NB4 (cell line): ENCODE results near the gene ZNF747.

Source experiments
- DNase-seq: peaks from one replicate; pipeline ENCODE4 v3.0.0; 2010; ENCODE audit warnings: low read depth
- H3K4me3 ChIP-seq: one replicate; pipeline ENCODE4 v1.5.1; 2011; ENCODE audit warnings: mild to moderate bottlenecking, low read depth, low read length, moderate library complexity
- CTCF ChIP-seq: IDR thresholded peaks from one replicate; pipeline ENCODE4 v1.5.1; 2012; ENCODE audit warnings: low read depth, low read length
- MAX ChIP-seq: IDR thresholded peaks from 2 replicates; pipeline ENCODE4 v1.6.1; 2011; ENCODE audit warnings: low read depth, low read length
- MYC ChIP-seq: IDR thresholded peaks from 2 replicates; pipeline ENCODE4 v1.6.1; 2011; ENCODE audit warnings: low read depth, low read length
- POLR2A ChIP-seq: IDR thresholded peaks from 2 replicates; pipeline ENCODE4 v1.6.1; 2011; ENCODE audit warnings: mild to moderate bottlenecking; ENCODE audit not compliant: insufficient read length; ENCODE audit errors: extremely low read depth

ZNF747 gene

GRCh38 chr16:30521476-30521872, 13.2 kb downstream of the ZNF747 start:
- no peak for DNase-seq
- H3K4me3 ChIP-seq: no peak overlapping the region
- TF ChIP-seq MAX (no peak), MYC (no peak), POLR2A (no peak), CTCF (no peak)

GRCh38 chr16:30519120-30520049, 15.3 kb downstream of the ZNF747 start:
- no peak for DNase-seq
- no peak overlapping the region for H3K4me3 ChIP-seq
- TF ChIP-seq MAX (no peak), POLR2A (no peak)

GRCh38 chr16:30518552-30518951, 16.1 kb downstream of the ZNF747 start:
- H3K4me3 ChIP-seq: no peak overlapping the region
- TF ChIP-seq POLR2A (no peak), MYC (no peak), CTCF (no peak), MAX (no peak)
- DNase-seq: no peak

GRCh38 chr16:30515275-30515674, 19.4 kb downstream of the ZNF747 start:
- no peak overlapping the region for H3K4me3 ChIP-seq
- no peak for DNase-seq
- no peak for TF ChIP-seq CTCF
- no peak for TF ChIP-seq MAX
- no peak for TF ChIP-seq MYC
- no peak for TF ChIP-seq POLR2A

- DNase-seq: no peak
- no peak for TF ChIP-seq CTCF
- TF ChIP-seq POLR2A: no peak
- no peak for TF ChIP-seq MAX
- no peak for TF ChIP-seq MYC
- no peak overlapping the region for H3K4me3 ChIP-seq
Observed at GRCh38 chr16:30511509-30511908, 23.1 kb downstream of the ZNF747 start.

GRCh38 chr16:30510376-30510938, 24.2 kb downstream of the ZNF747 start:
- no peak for DNase-seq
- TF ChIP-seq MYC: no peak
- TF ChIP-seq CTCF: no peak
- TF ChIP-seq MAX: no peak
- no peak for TF ChIP-seq POLR2A
- H3K4me3 ChIP-seq: no peak overlapping the region
